Gastroesophageal sphincter (tissue), 4 donors: ENCODE results near the gene RPS6KC1. TPM values are rescaled to one million over a fixed set of nuclear protein-coding genes. Genes with fewer than 3 reads are reported as not detected.

ENCODE experiments used
- ATAC-seq: fragments of 150-250 bp; one replicate; pipeline ENCODE4 v1.9.1; 2016; ENCODE audit warnings: mild to moderate bottlenecking, moderate library complexity
- H3K27ac ChIP-seq, 4 donors: fragments of 200-600 bp; sonication (generic) in 3 of 4; 1 replicate in 3 of 4; 2 replicates in 1 of 4; pipeline ENCODE4 v1.5.1; 2016 to 2019
- H3K27me3 ChIP-seq: fragments of 200-600 bp; sonication (generic); one replicate; pipeline ENCODE4 v1.5.1; 2019
- H3K36me3 ChIP-seq, 2 donors: fragments of 200-600 bp; sonication (generic); one replicate each; pipeline ENCODE4 v1.5.1; 2019; ENCODE audit warnings: control low read depth in 1 of 2
- H3K4me1 ChIP-seq, 3 donors: fragments of 200-600 bp; sonication (generic); 1 replicate in 2 of 3; 2 replicates in 1 of 3; pipeline ENCODE4 v1.5.1; 2016 to 2019; ENCODE audit warnings: control low read depth in 2 of 3
- H3K4me3 ChIP-seq, 2 donors: fragments of 200-600 bp; sonication (generic); one replicate each; pipeline ENCODE4 v1.5.1; 2019; ENCODE audit warnings: mild to moderate bottlenecking in 1 of 2, moderate library complexity in 1 of 2
- H3K9me3 ChIP-seq, 3 donors: fragments of 200-600 bp; sonication (generic); one replicate each; pipeline ENCODE4 v1.5.1; 2017 to 2019; ENCODE audit warnings: control low read depth in 2 of 3
- EP300 ChIP-seq: sonication (generic); formaldehyde crosslinking; IDR thresholded peaks from one replicate; pipeline ENCODE4 v1.6.1; 2017; ENCODE audit warnings: antibody characterized with exemption, mild to moderate bottlenecking
- POLR2A ChIP-seq, 2 donors: fragments of 450-650 bp; IDR thresholded peaks; one replicate each; pipeline ENCODE4 v1.6.1; 2017; ENCODE audit warnings: antibody characterized with exemption in 2 of 2, mild to moderate bottlenecking in 2 of 2, moderate library complexity in 1 of 2
- POLR2AphosphoS5 ChIP-seq: sonication (generic); formaldehyde crosslinking; IDR thresholded peaks from one replicate; pipeline ENCODE4 v1.6.1; 2017; ENCODE audit warnings: antibody characterized with exemption
- WGBS, 2 donors: methylation state at CpG; one replicate each; pipeline ENCODE4 v1.1.5; 2018; ENCODE audit warnings: low coverage in 1 of 2; 5-methylcytosine and 5-hydroxymethylcytosine counted together
- total RNA-seq, 4 donors: library from RNA; depleted of rRNA; stranded (reverse); fragments of >200 nt; gene quantifications; one replicate each; pipeline ENCODE4 v1.1.0, GENCODE V29; 2016
- TF ChIP-seq, protein P1 (sequence below), 4 experiments: fragments of 200-600 bp in 2 of 4; fragments of 450-650 bp in 2 of 4; sonication (generic) in 1 of 4; IDR thresholded peaks; one replicate each; pipeline ENCODE4 v1.5.1; 2017 to 2019; ENCODE audit warnings: antibody characterized with exemption in 4 of 4, mild to moderate bottlenecking in 2 of 4, moderate library complexity in 2 of 4

RPS6KC1 gene
- total RNA-seq, 4 donors from 2014 or later: 21.2 to 28.5 (median 23.8) TPM

DNA sequence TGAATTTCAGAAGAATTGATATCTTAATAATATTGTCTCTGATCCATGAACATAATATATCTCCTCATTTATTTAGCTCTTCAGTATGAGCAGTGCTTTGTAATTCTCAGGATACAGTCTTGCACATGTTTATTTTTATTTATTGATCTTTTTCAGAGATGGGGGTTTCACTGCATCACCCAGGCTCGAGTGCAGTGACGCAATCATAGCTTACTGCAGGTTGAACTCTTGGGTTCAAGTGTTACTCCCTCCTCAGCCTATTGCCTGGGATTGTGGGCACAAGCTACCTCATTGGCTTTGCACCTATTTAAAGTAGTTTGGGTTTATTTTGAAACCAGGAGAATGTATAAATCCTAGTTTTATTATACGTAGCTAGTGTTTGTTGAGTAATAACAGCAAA lies 4.7 kb downstream of the RPS6KC1 start:
- Histone ChIP-seq H3K27me3 (no peaks in the 10 kb centered on the region), H3K27ac (no peak overlapping the region), H3K9me3 (no peaks in the 10 kb centered on the region), H3K4me3 (no peak overlapping the region), H3K4me1 (peaks cover 3 to 21% (median 10%) of the 10 kb centered on the region in 3 donors), H3K36me3 (no peaks in the 10 kb centered on the region)
- TF ChIP-seq, protein P1, sequence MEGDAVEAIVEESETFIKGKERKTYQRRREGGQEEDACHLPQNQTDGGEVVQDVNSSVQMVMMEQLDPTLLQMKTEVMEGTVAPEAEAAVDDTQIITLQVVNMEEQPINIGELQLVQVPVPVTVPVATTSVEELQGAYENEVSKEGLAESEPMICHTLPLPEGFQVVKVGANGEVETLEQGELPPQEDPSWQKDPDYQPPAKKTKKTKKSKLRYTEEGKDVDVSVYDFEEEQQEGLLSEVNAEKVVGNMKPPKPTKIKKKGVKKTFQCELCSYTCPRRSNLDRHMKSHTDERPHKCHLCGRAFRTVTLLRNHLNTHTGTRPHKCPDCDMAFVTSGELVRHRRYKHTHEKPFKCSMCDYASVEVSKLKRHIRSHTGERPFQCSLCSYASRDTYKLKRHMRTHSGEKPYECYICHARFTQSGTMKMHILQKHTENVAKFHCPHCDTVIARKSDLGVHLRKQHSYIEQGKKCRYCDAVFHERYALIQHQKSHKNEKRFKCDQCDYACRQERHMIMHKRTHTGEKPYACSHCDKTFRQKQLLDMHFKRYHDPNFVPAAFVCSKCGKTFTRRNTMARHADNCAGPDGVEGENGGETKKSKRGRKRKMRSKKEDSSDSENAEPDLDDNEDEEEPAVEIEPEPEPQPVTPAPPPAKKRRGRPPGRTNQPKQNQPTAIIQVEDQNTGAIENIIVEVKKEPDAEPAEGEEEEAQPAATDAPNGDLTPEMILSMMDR (IDR thresholded peaks at IDR 0.05): no peak
- TF ChIP-seq EP300 (no peak), POLR2A (IDR thresholded peaks at IDR 0.05) (no peak), POLR2AphosphoS5 (no peak)
- WGBS, 2 donors: 85 to 89% methylated on average over 3 of the region's 3 CpGs
- ATAC-seq: no peak

DNA sequence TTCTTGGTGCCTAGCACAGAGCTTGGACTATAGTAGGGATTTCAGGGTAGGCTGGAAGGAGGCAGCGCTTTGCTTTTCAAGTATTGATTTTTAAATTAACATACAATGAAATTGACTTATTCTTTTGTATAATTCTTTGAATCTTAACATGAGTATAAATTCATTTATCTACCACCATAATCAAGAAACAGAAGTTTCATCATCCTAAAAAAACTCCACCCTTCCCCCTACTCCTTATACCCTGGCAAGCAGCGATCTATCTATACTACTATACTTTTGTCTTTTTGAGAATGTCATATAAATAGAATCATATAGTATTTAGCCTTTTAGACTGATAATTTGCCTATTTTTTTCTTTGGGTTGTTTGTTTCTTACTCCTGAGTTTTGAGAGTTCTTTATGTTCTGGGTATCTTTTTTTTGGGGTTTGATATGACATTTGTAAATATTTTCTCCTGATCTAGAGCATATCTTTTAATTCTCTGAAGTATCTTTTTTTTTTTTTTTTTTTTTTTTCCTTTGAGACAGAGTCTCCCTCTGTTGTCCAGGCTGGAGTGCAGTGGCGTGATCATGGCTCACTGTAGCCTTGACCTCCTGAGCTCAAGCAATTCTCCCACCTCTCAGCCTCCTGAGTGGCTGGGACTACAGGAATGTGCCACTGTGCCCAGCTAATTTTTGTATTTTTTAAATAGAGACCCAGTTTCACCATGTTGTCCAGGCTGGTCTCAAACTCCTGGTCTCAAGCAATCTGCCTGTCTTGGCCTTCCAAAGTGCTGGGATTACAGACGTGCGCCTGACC lies 6.4 kb downstream of the RPS6KC1 start:
- TF ChIP-seq POLR2A (IDR thresholded peaks at IDR 0.05) (no peak), EP300 (no peak), POLR2AphosphoS5 (no peak)
- TF ChIP-seq, protein P1 (IDR thresholded peaks at IDR 0.05): no peak
- H3K9me3 ChIP-seq: no peaks in the 10 kb centered on the region
- no peaks in the 10 kb centered on the region for H3K36me3 ChIP-seq
- WGBS, 2 donors: 65 to 75% methylated on average over 3 to 4 of the region's 5 CpGs
- peaks cover 0 to 12% (median 2%) of the 10 kb centered on the region in 3 donors for H3K4me1 ChIP-seq
- no peak for ATAC-seq
- no peak overlapping the region for H3K4me3 ChIP-seq
- no peak overlapping the region for H3K27ac ChIP-seq
- no peaks in the 10 kb centered on the region for H3K27me3 ChIP-seq

DNA sequence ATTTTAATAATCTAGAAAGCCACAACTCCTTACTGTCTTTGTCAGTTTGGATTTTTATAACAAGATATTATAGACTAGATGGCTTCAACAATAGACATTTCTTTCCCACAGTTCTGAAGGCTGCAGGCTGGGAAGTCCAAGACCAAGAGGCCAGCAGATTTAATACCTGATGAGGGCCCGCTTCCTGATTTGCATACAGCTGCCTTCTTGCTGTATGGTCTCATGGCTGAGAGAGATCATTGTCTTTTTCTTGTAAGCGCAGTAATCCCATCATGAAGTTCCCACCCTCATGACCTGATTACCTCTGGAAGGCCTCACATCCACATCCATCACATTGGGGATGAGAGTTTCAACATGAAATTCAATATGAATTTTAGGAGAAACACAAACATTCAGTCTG lies 9.8 kb downstream of the RPS6KC1 start:
- H3K9me3 ChIP-seq: no peaks in the 10 kb centered on the region
- no peaks in the 10 kb centered on the region for H3K27me3 ChIP-seq
- TF ChIP-seq POLR2A (IDR thresholded peaks at IDR 0.05): no peak
- TF ChIP-seq, protein P1 (IDR thresholded peaks at IDR 0.05): no peak
- no peak for TF ChIP-seq POLR2AphosphoS5
- TF ChIP-seq EP300: no peak
- 96 to 100% methylated on average over 2 of the region's 2 CpGs for WGBS, 2 donors
- H3K27ac ChIP-seq: no peak overlapping the region
- no peak for ATAC-seq
- H3K36me3 ChIP-seq: no peaks in the 10 kb centered on the region
- no peaks in the 10 kb centered on the region for H3K4me1 ChIP-seq
- no peak overlapping the region for H3K4me3 ChIP-seq

DNA sequence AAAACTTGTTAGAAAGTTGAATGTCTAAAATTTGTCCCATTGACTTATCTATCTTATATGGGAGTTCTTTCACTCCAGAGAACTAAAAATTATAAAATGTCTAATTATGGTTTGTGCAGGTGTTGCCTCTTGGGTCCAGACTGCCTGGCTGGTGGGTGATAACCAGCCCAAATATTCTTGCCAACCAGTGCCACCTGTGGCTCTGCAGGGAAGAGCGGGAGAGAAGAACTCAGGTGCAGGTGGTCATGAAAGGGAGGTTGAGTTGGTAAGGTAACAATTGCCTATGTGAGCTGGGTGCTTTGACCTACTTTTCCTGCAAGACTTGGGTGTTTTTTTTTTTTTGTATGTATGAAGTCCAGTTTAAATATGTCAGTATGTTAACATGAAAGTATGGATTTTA lies 10.2 kb downstream of the RPS6KC1 start:
- no peaks in the 10 kb centered on the region for H3K27me3 ChIP-seq
- H3K36me3 ChIP-seq: no peaks in the 10 kb centered on the region
- H3K4me1 ChIP-seq: peaks cover 0 to 2% (median 0%) of the 10 kb centered on the region in 3 donors
- WGBS, 2 donors: 89 to 100% methylated on average over 1 of the region's 1 CpG
- no peak overlapping the region for H3K4me3 ChIP-seq
- no peak for ATAC-seq
- TF ChIP-seq EP300 (no peak), POLR2AphosphoS5 (no peak), POLR2A (IDR thresholded peaks at IDR 0.05) (no peak)
- TF ChIP-seq, protein P1 (IDR thresholded peaks at IDR 0.05): no peak
- no peak overlapping the region for H3K27ac ChIP-seq
- no peaks in the 10 kb centered on the region for H3K9me3 ChIP-seq

DNA sequence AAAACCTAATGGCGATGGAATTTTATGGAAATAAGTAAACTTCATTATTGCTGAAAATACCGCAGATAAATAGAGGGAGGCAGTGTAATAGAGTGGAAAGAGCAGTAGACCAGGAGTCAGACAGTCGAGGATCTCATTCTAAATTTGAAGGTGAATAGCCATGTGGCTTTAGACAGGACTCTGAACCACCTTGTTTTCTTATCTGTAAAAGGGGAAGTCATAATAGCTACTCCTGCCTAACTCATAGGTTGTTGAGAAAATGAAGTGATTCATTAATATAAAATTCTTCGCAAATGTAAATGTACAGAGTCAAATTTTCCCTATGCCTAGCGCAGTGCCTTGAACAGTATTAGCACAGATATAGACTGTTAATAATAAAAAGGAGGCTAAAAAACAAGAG lies 14.8 kb downstream of the RPS6KC1 start:
- no peak for ATAC-seq
- H3K27ac ChIP-seq: no peak overlapping the region
- no peaks in the 10 kb centered on the region for H3K9me3 ChIP-seq
- H3K36me3 ChIP-seq: no peaks in the 10 kb centered on the region
- TF ChIP-seq POLR2AphosphoS5: no peak
- TF ChIP-seq EP300: no peak
- TF ChIP-seq POLR2A (IDR thresholded peaks at IDR 0.05): no peak
- TF ChIP-seq, protein P1 (IDR thresholded peaks at IDR 0.05): no peak
- no peak overlapping the region for H3K4me3 ChIP-seq
- 93% methylated on average over 4 to 5 of the region's 5 CpGs for WGBS, 2 donors
- H3K27me3 ChIP-seq: no peaks in the 10 kb centered on the region
- H3K4me1 ChIP-seq: peaks cover 0 to 19% (median 0%) of the 10 kb centered on the region in 3 donors
